G401 (cell line): Measurements from ENCODE around the gene SVEP1. TPM values are rescaled to one million over a fixed set of nuclear protein-coding genes. Genes with fewer than 3 reads are reported as not detected.
"Not testable (repeated sequence)": the region's sequence is repeated elsewhere in the genome, so short reads cannot be mapped to it uniquely, and the experiment has no call there.

Experiments used
- DNase-seq: peaks from one replicate; pipeline ENCODE4 v3.0.0-alpha.2; 2015; ENCODE audit warnings: low spot score
- in situ Hi-C: cut with HindIII; loops from 2 replicates; pipeline ENCODE4 v1.10.0; 2016; ENCODE audit warnings: low sequenced_read_pairs, mixed read lengths
- total RNA-seq: library from RNA; depleted of rRNA; stranded (reverse); fragments of >200 nt; shearing (Covaris generic); gene quantifications from 2 replicates; pipeline ENCODE4 v1.2.3, GENCODE V29; 2014; rRNA removed

The SVEP1 gene
- total RNA-seq, result not detected in 2 replicates

- peak; percentile 78 for DNase-seq
- in situ Hi-C loops, result no loop called here
These were observed at the start of gene SVEP1 for GRCh38 chr9:110579034-110579861. Gene SVEP1 (minus strand): TSS chr9:110579741. CDS start chr9:110579543, 198 bp downstream.

- in situ Hi-C loops, result no loop called here
- DNase-seq, result no peak
These were observed 46.7 kb upstream of the SVEP1 start for GRCh38 chr9:110626101-110626829.

- in situ Hi-C loops, result no loop called here
- DNase-seq, result peak; percentile 87
These were observed 44.0 kb upstream of the SVEP1 start for GRCh38 chr9:110623462-110624025.

GRCh38 chr9:110622368-110622767, 42.8 kb upstream of the SVEP1 start:
- in situ Hi-C loops, result no loop called here
- peak; percentile 15 for DNase-seq

GRCh38 chr9:110620726-110621125, 41.2 kb upstream of the SVEP1 start:
- peak; percentile 64 for DNase-seq
- in situ Hi-C loops, result no loop called here

- peak; percentile 15 for DNase-seq
- in situ Hi-C loops, result no loop called here
These were observed 40.3 kb upstream of the SVEP1 start for GRCh38 chr9:110619831-110620230.

GRCh38 chr9:110615498-110615897, 36.0 kb upstream of the SVEP1 start:
- DNase-seq, result no peak
- in situ Hi-C loops, result no loop called here

- in situ Hi-C loops, DNase-seq: not testable (repeated sequence)
These were observed 35.0 kb upstream of the SVEP1 start for GRCh38 chr9:110614576-110614975.

GRCh38 chr9:110606179-110606790, 26.7 kb upstream of the SVEP1 start:
- in situ Hi-C loops, result no loop called here
- no peak for DNase-seq

- no peak for DNase-seq
- in situ Hi-C loops, result no loop called here
These were observed 26.0 kb upstream of the SVEP1 start for GRCh38 chr9:110605565-110605964.

GRCh38 chr9:110604171-110604601, 24.6 kb upstream of the SVEP1 start:
- DNase-seq, result no peak
- in situ Hi-C loops, result no loop called here

GRCh38 chr9:110602281-110602680, 22.7 kb upstream of the SVEP1 start:
- in situ Hi-C loops, result no loop called here
- DNase-seq, result no peak

GRCh38 chr9:110601098-110601497, 21.6 kb upstream of the SVEP1 start:
- DNase-seq, result no peak
- in situ Hi-C loops, result no loop called here

- in situ Hi-C loops, result no loop called here
- no peak for DNase-seq
These were observed 19.9 kb upstream of the SVEP1 start for GRCh38 chr9:110599468-110599867.

GRCh38 chr9:110592044-110592830, 12.7 kb upstream of the SVEP1 start:
- in situ Hi-C loops, result no loop called here
- DNase-seq, result no peak

- no peak for DNase-seq
- in situ Hi-C loops, result no loop called here
These were observed 12.0 kb upstream of the SVEP1 start for GRCh38 chr9:110591526-110591925.

GRCh38 chr9:110590816-110591215, 11.3 kb upstream of the SVEP1 start:
- in situ Hi-C loops, result no loop called here

GRCh38 chr9:110588296-110588695, 8.8 kb upstream of the SVEP1 start:
- in situ Hi-C loops, result no loop called here
- no peak for DNase-seq

More at GRCh38 chr9:110590816-110591215, 11.3 kb upstream of the SVEP1 start:
- no peak for DNase-seq

- in situ Hi-C loops, result no loop called here
- DNase-seq, result peak; percentile 59
These were observed 3.7 kb upstream of the SVEP1 start for GRCh38 chr9:110583237-110583636.
